Endodermal cell (in vitro differentiated cells): ENCODE results near the gene CGB1. TPM values are rescaled to one million over a fixed set of nuclear protein-coding genes. Genes with fewer than 3 reads are reported as not detected.
A peak's percentile ranks its signal among the peaks of the same experiment; 100 is the strongest.

Source experiments
- DNase-seq: peaks from one replicate; pipeline ENCODE4 v3.0.0-alpha.2; 2017
- H3K27ac ChIP-seq: 2 replicates; pipeline ENCODE4 v1.5.1; 2013; ENCODE audit warnings: mild to moderate bottlenecking, low read depth, low read length, moderate library complexity
- H3K27me3 ChIP-seq: 2 replicates; pipeline ENCODE4 v1.6.1; 2013; ENCODE audit warnings: mild to moderate bottlenecking, low read length, moderate library complexity; ENCODE audit not compliant: insufficient read depth, control insufficient read depth, poor library complexity, severe bottlenecking
- H3K36me3 ChIP-seq: 2 replicates; pipeline ENCODE4 v1.7.0; 2013; ENCODE audit warnings: mild to moderate bottlenecking, low read length, moderate library complexity; ENCODE audit not compliant: control insufficient read depth, insufficient read depth
- H3K4me1 ChIP-seq: one replicate; pipeline ENCODE4 v1.7.0; 2013; ENCODE audit warnings: low read length; ENCODE audit not compliant: control insufficient read depth, insufficient read depth
- H3K4me3 ChIP-seq: 2 replicates; pipeline ENCODE4 v1.5.1; 2013; ENCODE audit warnings: mild to moderate bottlenecking, low read length, moderate library complexity
- H3K9ac ChIP-seq: 2 replicates; pipeline ENCODE4 v1.6.1; 2013; ENCODE audit warnings: mild to moderate bottlenecking, low read length, moderate library complexity; ENCODE audit not compliant: poor library complexity, severe bottlenecking; ENCODE audit errors: extremely low read depth
- H3K9me3 ChIP-seq: 2 replicates; pipeline ENCODE4 v1.6.1; 2013; ENCODE audit warnings: mild to moderate bottlenecking, low read length, moderate library complexity; ENCODE audit not compliant: control insufficient read depth
- H3K27ac Mint-ChIP-seq: 2 replicates; pipeline ENCODE4 v1.8.0; 2020; ENCODE audit warnings: mixed read lengths
- H3K27me3 Mint-ChIP-seq: 2 replicates; pipeline ENCODE4 v1.8.0; 2021; ENCODE audit warnings: mild to moderate bottlenecking, mixed read lengths; ENCODE audit not compliant: insufficient read depth
- H3K36me3 Mint-ChIP-seq: 2 replicates; pipeline ENCODE4 v1.8.0; 2020; ENCODE audit warnings: low read depth, mixed read lengths
- H3K4me1 Mint-ChIP-seq: 2 replicates; pipeline ENCODE4 v1.8.0; 2020; ENCODE audit warnings: mixed read lengths
- H3K4me3 Mint-ChIP-seq: 2 replicates; pipeline ENCODE4 v1.8.0; 2020; ENCODE audit warnings: mild to moderate bottlenecking, moderate library complexity, mixed read lengths
- H3K9me3 Mint-ChIP-seq: 2 replicates; pipeline ENCODE4 v1.8.0; 2020; ENCODE audit warnings: mild to moderate bottlenecking, mixed read lengths
- WGBS, 2 experiments: methylation state at CpG; one replicate each; pipeline versions ENCODE4 v1.1.5 to v1.1.7; 2013; ENCODE audit warnings: missing lambda C conversion rate in 2 of 2, mixed read lengths in 1 of 2; ENCODE audit not compliant: insufficient coverage in 1 of 2, insufficient read length in 1 of 2; 5-methylcytosine and 5-hydroxymethylcytosine counted together
- total RNA-seq, 2 donors: library from RNA; stranded (reverse); fragmentation: NEBNext Ultra II Directional in 1 of 2; extraction: Animal tissue kit (Norgen Biotek cat#: 25700) in 1 of 2; gene quantifications; 2 replicates in 1 of 2; 3 replicates in 1 of 2; pipeline ENCODE4 v1.2.1, GENCODE V29; 2021
- TF ChIP-seq, protein P1 (sequence below): fragments of 200-600 bp; sonication (generic); conservative IDR thresholded peaks from 2 replicates; pipeline ENCODE4 v1.5.0; 2021; ENCODE audit warnings: antibody characterized with exemption, mild to moderate bottlenecking

The CGB1 gene
- total RNA-seq, 2 donors from 2014 or later: not detected

DNA sequence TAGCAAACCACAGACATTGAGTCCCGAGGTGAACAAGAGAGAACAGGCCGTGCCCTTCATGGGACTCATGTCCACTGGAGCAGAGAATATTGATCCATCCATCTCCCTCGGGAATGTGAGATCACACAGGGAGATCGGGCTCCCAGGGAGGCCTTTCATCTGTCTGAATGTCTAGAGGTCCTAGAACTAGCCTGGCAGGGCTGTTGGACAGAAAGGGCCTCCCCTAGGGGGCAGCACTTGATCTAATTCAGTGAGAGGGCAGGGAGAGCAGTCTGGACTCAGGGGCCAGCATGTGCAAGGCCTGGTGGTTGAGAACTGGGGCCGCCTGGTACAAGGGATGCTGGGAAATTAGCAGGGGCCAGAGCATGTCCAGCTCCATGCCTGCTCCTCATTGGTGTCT is 38.7 kb downstream of the CGB1 start:
- Mint-ChIP-seq H3K9me3 (no peaks in the 10 kb centered on the region), H3K36me3 (peaks cover 16% of the 10 kb centered on the region), H3K4me3 (no peak overlapping the region), H3K27me3 (no peaks in the 10 kb centered on the region), H3K4me1 (peaks cover 16% of the 10 kb centered on the region), H3K27ac (no peak overlapping the region)
- H3K4me3 ChIP-seq: no peak overlapping the region
- H3K9ac ChIP-seq: no peak overlapping the region
- 89 to 91% methylated on average over 4 to 5 of the region's 5 CpGs for WGBS, 2 experiments
- no peak overlapping the region for H3K27ac ChIP-seq
- H3K9me3 ChIP-seq: no peaks in the 10 kb centered on the region
- no peaks in the 10 kb centered on the region for H3K27me3 ChIP-seq
- peak; percentile 93 for DNase-seq
- TF ChIP-seq, protein P1, sequence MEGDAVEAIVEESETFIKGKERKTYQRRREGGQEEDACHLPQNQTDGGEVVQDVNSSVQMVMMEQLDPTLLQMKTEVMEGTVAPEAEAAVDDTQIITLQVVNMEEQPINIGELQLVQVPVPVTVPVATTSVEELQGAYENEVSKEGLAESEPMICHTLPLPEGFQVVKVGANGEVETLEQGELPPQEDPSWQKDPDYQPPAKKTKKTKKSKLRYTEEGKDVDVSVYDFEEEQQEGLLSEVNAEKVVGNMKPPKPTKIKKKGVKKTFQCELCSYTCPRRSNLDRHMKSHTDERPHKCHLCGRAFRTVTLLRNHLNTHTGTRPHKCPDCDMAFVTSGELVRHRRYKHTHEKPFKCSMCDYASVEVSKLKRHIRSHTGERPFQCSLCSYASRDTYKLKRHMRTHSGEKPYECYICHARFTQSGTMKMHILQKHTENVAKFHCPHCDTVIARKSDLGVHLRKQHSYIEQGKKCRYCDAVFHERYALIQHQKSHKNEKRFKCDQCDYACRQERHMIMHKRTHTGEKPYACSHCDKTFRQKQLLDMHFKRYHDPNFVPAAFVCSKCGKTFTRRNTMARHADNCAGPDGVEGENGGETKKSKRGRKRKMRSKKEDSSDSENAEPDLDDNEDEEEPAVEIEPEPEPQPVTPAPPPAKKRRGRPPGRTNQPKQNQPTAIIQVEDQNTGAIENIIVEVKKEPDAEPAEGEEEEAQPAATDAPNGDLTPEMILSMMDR: peak; percentile 77
- peaks cover 21% of the 10 kb centered on the region for H3K36me3 ChIP-seq
- H3K4me1 ChIP-seq: peaks cover 4% of the 10 kb centered on the region

DNA sequence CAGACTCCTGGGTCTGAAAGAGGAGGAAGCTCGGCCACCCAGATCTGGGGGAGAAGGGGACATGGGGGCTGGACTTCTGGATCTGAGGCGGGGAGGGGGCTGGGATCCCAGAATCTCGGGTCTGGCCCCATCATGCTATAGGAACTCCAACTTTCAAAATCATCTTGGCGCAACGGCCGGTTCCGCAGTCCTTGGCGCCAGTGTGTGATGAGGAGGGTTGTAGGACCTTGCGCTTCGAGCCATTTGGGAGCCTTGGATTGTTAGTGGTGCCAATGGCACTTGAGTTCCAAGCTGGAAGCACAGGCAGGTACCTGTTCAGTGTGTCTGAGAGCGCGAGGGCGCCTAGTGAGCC is 42.7 kb downstream of the CGB1 start:
- no peaks in the 10 kb centered on the region for H3K27me3 Mint-ChIP-seq
- Histone ChIP-seq H3K27ac (no peak overlapping the region), H3K9ac (peak overlapping the region; percentile 80), H3K4me1 (peaks cover 4% of the 10 kb centered on the region), H3K4me3 (peak overlapping the region; percentile 100), H3K27me3 (no peaks in the 10 kb centered on the region), H3K9me3 (no peaks in the 10 kb centered on the region), H3K36me3 (no peaks in the 10 kb centered on the region)
- peaks cover 20% of the 10 kb centered on the region for H3K36me3 Mint-ChIP-seq
- peak overlapping the region; percentile 99 for H3K27ac Mint-ChIP-seq
- TF ChIP-seq, protein P1: no peak
- DNase-seq: no peak
- H3K9me3 Mint-ChIP-seq: no peaks in the 10 kb centered on the region
- H3K4me3 Mint-ChIP-seq: peak overlapping the region; percentile 97
- 0 to 2% methylated on average over 1 to 13 of the region's 13 CpGs for WGBS, 2 experiments
- H3K4me1 Mint-ChIP-seq: peaks cover 23% of the 10 kb centered on the region

DNA sequence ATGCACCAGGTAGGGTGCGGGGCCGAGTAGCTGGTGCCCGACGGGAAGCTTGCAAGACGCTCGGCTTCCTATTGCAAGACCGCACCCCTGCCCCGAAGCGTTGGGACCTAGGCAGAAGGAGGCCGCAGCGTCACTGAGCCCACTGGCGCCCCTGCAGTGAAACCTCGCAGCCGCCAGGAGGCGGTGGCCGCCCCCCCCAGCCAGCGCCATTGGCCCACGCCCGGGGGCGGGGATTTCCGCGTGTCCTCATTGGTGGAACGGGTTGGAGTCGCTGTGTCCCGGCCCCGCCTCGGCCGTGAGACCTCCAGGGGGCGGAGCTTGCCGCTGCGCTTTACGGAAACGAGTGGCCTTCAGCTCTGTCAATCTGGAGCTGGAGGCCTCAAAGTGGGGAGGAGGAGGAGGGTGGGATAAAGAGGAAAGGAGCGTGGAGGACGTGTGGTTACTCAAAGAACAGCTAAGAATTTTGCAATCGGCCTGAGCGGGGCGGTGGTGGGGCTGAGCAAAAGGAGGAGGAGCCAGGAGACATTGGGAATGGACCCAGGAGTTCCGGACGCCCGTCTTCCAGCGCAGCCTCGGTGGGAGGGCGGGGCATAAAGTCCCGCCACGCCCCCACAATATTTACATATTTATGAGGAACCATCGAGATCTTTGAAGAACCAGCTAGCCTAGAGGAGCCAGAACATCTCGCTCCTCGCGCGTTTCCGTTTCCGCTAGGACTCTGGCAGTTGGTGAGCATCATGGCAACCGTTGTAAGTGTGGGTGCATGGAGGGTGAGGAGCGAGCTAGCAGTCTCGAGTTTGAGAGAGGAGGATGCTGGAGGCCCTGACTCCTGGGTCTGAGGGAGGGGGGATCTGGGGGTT is 43.3 kb downstream of the CGB1 start, which contains the start of the genes GYS1 and RUVBL2:
Gene GYS1, minus strand, starts transcription at position 135 of the 860 bp plus-strand sequence. CDS start 197 bp downstream, outside the sequence.
Gene RUVBL2, plus strand, starts transcription at position 713 of the 860 bp plus-strand sequence. Its CDS starts 25 bp downstream, at position 738.
- DNase-seq: peak; percentile 100
- peaks cover 4% of the 10 kb centered on the region for H3K4me1 ChIP-seq
- Mint-ChIP-seq H3K27me3 (no peaks in the 10 kb centered on the region), H3K4me3 (peak within 1 kb of the TSS; percentile 97), H3K27ac (peak within 1 kb of the TSS; percentile 99), H3K36me3 (peaks cover 26% of the 10 kb centered on the region), H3K9me3 (no peaks in the 10 kb centered on the region), H3K4me1 (peaks cover 23% of the 10 kb centered on the region)
- 0% methylated on average over 8 to 56 of the region's 56 CpGs for WGBS, 2 experiments
- no peaks in the 10 kb centered on the region for H3K9me3 ChIP-seq
- H3K9ac ChIP-seq: peak within 1 kb of the TSS; percentile 83
- peak within 1 kb of the TSS; percentile 100 for H3K4me3 ChIP-seq
- H3K27ac ChIP-seq: peak within 1 kb of the TSS; percentile 85
- H3K36me3 ChIP-seq: peaks cover 4% of the 10 kb centered on the region
- H3K27me3 ChIP-seq: no peaks in the 10 kb centered on the region
- TF ChIP-seq, protein P1: peak; percentile 98
